PFSK-1 (cell line): Measurements from ENCODE around the gene MANSC4.

ENCODE experiments used
- SIN3A ChIP-seq: IDR thresholded peaks from 2 replicates; pipeline ENCODE4 v1.6.1; 2012; ENCODE audit warnings: mild to moderate bottlenecking, low read length, moderate library complexity, borderline replicate concordance; ENCODE audit not compliant: insufficient read depth
- TF ChIP-seq, protein P1 (sequence below), 2 experiments: IDR thresholded peaks; 2 replicates each; pipeline versions ENCODE4 v1.6.1 to v1.8.0; 2011 to 2012; ENCODE audit warnings: low read depth in 2 of 2, low read length in 2 of 2, control low read depth in 1 of 2, inconsistent platforms in 1 of 2, mild to moderate bottlenecking in 1 of 2, moderate library complexity in 1 of 2; ENCODE audit not compliant: insufficient read depth in 1 of 2

GRCh38 chr12:27828196-27828595 lies 48.2 kb upstream of the MANSC4 start:
- TF ChIP-seq SIN3A: no peak
- TF ChIP-seq, protein P1, sequence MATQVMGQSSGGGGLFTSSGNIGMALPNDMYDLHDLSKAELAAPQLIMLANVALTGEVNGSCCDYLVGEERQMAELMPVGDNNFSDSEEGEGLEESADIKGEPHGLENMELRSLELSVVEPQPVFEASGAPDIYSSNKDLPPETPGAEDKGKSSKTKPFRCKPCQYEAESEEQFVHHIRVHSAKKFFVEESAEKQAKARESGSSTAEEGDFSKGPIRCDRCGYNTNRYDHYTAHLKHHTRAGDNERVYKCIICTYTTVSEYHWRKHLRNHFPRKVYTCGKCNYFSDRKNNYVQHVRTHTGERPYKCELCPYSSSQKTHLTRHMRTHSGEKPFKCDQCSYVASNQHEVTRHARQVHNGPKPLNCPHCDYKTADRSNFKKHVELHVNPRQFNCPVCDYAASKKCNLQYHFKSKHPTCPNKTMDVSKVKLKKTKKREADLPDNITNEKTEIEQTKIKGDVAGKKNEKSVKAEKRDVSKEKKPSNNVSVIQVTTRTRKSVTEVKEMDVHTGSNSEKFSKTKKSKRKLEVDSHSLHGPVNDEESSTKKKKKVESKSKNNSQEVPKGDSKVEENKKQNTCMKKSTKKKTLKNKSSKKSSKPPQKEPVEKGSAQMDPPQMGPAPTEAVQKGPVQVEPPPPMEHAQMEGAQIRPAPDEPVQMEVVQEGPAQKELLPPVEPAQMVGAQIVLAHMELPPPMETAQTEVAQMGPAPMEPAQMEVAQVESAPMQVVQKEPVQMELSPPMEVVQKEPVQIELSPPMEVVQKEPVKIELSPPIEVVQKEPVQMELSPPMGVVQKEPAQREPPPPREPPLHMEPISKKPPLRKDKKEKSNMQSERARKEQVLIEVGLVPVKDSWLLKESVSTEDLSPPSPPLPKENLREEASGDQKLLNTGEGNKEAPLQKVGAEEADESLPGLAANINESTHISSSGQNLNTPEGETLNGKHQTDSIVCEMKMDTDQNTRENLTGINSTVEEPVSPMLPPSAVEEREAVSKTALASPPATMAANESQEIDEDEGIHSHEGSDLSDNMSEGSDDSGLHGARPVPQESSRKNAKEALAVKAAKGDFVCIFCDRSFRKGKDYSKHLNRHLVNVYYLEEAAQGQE (IDR thresholded peaks at IDR 0.05; ENCODE audit: insufficient read depth in 1 of 2, low read depth in 2 of 2, low read length in 2 of 2): no peak
